Liver (tissue), 9 donors: Measurements from ENCODE around the gene AIPL1. TPM values are rescaled to one million over a fixed set of nuclear protein-coding genes. Genes with fewer than 3 reads are reported as not detected.

Experiments used
- DNase-seq: peaks from one replicate; pipeline ENCODE4 v3.0.0-alpha.2; 2017; ENCODE audit warnings: low spot score
- H3K27ac ChIP-seq, 2 donors: one replicate each; pipeline ENCODE4 v1.7.0; 2013; ENCODE audit warnings: inconsistent platforms in 2 of 2, low read length in 2 of 2, control low read depth in 1 of 2, low read depth in 1 of 2, mild to moderate bottlenecking in 1 of 2
- H3K27me3 ChIP-seq, 4 donors: one replicate each; pipeline versions ENCODE4 v1.6.1 to v1.7.0; 2013; ENCODE audit warnings: low read length in 3 of 4, inconsistent platforms in 1 of 4, mild to moderate bottlenecking in 1 of 4, moderate library complexity in 1 of 4; ENCODE audit not compliant: control insufficient read depth in 4 of 4, insufficient read depth in 4 of 4
- H3K36me3 ChIP-seq, 4 donors: one replicate each; pipeline versions ENCODE4 v1.6.1 to v1.7.0; 2013; ENCODE audit warnings: low read length in 3 of 4, mild to moderate bottlenecking in 3 of 4, low read depth in 1 of 4, moderate library complexity in 1 of 4; ENCODE audit not compliant: control insufficient read depth in 4 of 4, insufficient read depth in 3 of 4
- H3K4me1 ChIP-seq, 4 donors: one replicate each; pipeline versions ENCODE4 v1.6.1 to v1.7.0; 2013; ENCODE audit warnings: low read length in 3 of 4, mild to moderate bottlenecking in 3 of 4, moderate library complexity in 1 of 4; ENCODE audit not compliant: control insufficient read depth in 4 of 4, insufficient read depth in 4 of 4
- H3K4me3 ChIP-seq, 3 donors: one replicate each; pipeline versions ENCODE4 v1.6.1 to v1.7.0; 2013; ENCODE audit warnings: low read length in 3 of 3, control low read depth in 1 of 3, low read depth in 1 of 3, mild to moderate bottlenecking in 1 of 3
- H3K9ac ChIP-seq, 2 donors: one replicate each; pipeline ENCODE4 v1.7.0; 2013; ENCODE audit warnings: low read length in 2 of 2, mild to moderate bottlenecking in 2 of 2, moderate library complexity in 2 of 2, control low read depth in 1 of 2, low read depth in 1 of 2
- H3K9me3 ChIP-seq, 4 donors: one replicate each; pipeline versions ENCODE4 v1.6.1 to v1.7.0; 2013; ENCODE audit warnings: low read length in 3 of 4; ENCODE audit not compliant: control insufficient read depth in 4 of 4
- ATF3 ChIP-seq: IDR thresholded peaks from 2 replicates; pipeline ENCODE4 v1.6.1; 2016; ENCODE audit warnings: antibody characterized with exemption
- CTCF ChIP-seq: fragments of 150-350 bp; IDR thresholded peaks from 2 replicates; pipeline ENCODE4 v1.5.1; 2017; ENCODE audit warnings: improper control_type of control experiment, low read depth, low read length; ENCODE audit not compliant: missing input control
- FOXA2 ChIP-seq: IDR thresholded peaks from 2 replicates; pipeline ENCODE4 v1.6.1; 2016; ENCODE audit warnings: antibody characterized with exemption
- HNF4A ChIP-seq, 2 donors: conservative IDR thresholded peaks; 2 replicates each; pipeline ENCODE4 v1.6.1; 2016; ENCODE audit warnings: antibody characterized with exemption in 2 of 2, mild to moderate bottlenecking in 2 of 2
- MAX ChIP-seq: IDR thresholded peaks from 2 replicates; pipeline ENCODE4 v1.6.1; 2016; ENCODE audit warnings: antibody characterized with exemption
- NR2F2 ChIP-seq: IDR thresholded peaks from 2 replicates; pipeline ENCODE4 v1.6.1; 2016; ENCODE audit warnings: antibody characterized with exemption
- RAD21 ChIP-seq, 2 donors: IDR thresholded peaks; 2 replicates each; pipeline ENCODE4 v1.6.1; 2016; ENCODE audit warnings: antibody characterized with exemption in 2 of 2, mild to moderate bottlenecking in 2 of 2
- REST ChIP-seq: IDR thresholded peaks from 2 replicates; pipeline ENCODE4 v1.6.1; 2016; ENCODE audit warnings: antibody characterized with exemption, mild to moderate bottlenecking
- RXRA ChIP-seq, 2 donors: IDR thresholded peaks; 2 replicates each; pipeline ENCODE4 v1.6.1; 2017 to 2018; ENCODE audit warnings: antibody characterized with exemption in 2 of 2, mild to moderate bottlenecking in 1 of 2
- SP1 ChIP-seq: IDR thresholded peaks from 2 replicates; pipeline ENCODE4 v1.6.1; 2018; ENCODE audit warnings: antibody characterized with exemption, mild to moderate bottlenecking
- YY1 ChIP-seq: IDR thresholded peaks from 2 replicates; pipeline ENCODE4 v1.6.1; 2016; ENCODE audit warnings: antibody characterized with exemption, mild to moderate bottlenecking
- ZBTB33 ChIP-seq: IDR thresholded peaks from 2 replicates; pipeline ENCODE4 v1.6.1; 2016; ENCODE audit warnings: antibody characterized with exemption
- WGBS: extraction: QIAGEN DNeasy Blood & Tissue Kit; methylation state at CpG from one replicate; pipeline ENCODE4 v1.1.7; 2013; 5-methylcytosine and 5-hydroxymethylcytosine counted together
- polyA plus RNA-seq, 2 donors: library from polyadenylated mRNA; stranded (reverse) in 1 of 2; unstranded in 1 of 2; fragments of 200-250 nt in 1 of 2; fragments of >200 nt in 1 of 2; fragmentation: Nextera tagmentation in 1 of 2; extraction: Ambion mirVana in 1 of 2; gene quantifications; one replicate each; pipeline versions ENCODE4 v1.2.1 to v1.2.3, GENCODE V29; 2013 to 2015
- total RNA-seq, 2 donors: library from RNA; depleted of rRNA; stranded (reverse); fragments of >200 nt; gene quantifications; one replicate each; pipeline ENCODE4 v1.2.3, GENCODE V29; 2014
- donor health status: healthy.
- donor health status: healthy.
- donor health status: healthy.
- donor health status: healthy.
- donor health status: healthy.

Gene AIPL1
- total and polyA plus RNA-seq, 4 donors: not detected

GRCh38 chr17:6477831-6478383 is 43.0 kb upstream of the AIPL1 start (continued):
- TF ChIP-seq REST (no peak), MAX (no peak), ATF3 (no peak)

GRCh38 chr17:6476810-6477179 is 41.9 kb upstream of the AIPL1 start:
- no peak overlapping the region for H3K4me3 ChIP-seq
- WGBS: 85% methylated on average over 10 of the region's 10 CpGs
- DNase-seq: no peak
- no peaks in the 10 kb centered on the region for H3K27me3 ChIP-seq
- H3K36me3 ChIP-seq: no peaks in the 10 kb centered on the region
- H3K9ac ChIP-seq: no peak overlapping the region
- TF ChIP-seq RXRA (IDR thresholded peaks at IDR 0.05) (no peak), RAD21 (IDR thresholded peaks at IDR 0.05) (no peak), NR2F2 (no peak), YY1 (no peak), ATF3 (no peak), ZBTB33 (no peak), SP1 (no peak), FOXA2 (no peak), MAX (no peak), HNF4A (conservative IDR thresholded peaks at IDR 0.05) (no peak), CTCF (no peak)
- H3K4me1 ChIP-seq: no peaks in the 10 kb centered on the region
- H3K9me3 ChIP-seq: no peaks in the 10 kb centered on the region
- no peak overlapping the region for H3K27ac ChIP-seq
